ENCODE results near the gene SEC24C. TPM values are rescaled to one million over a fixed set of nuclear protein-coding genes. Genes with fewer than 3 reads are reported as not detected.
"Not testable (repeated sequence)": the region's sequence is repeated elsewhere in the genome, so short reads cannot be mapped to it uniquely, and the experiment has no call there.

Gene SEC24C
- total RNA-seq, 1 donor from 2014 or later, result 36.0 TPM

DNA sequence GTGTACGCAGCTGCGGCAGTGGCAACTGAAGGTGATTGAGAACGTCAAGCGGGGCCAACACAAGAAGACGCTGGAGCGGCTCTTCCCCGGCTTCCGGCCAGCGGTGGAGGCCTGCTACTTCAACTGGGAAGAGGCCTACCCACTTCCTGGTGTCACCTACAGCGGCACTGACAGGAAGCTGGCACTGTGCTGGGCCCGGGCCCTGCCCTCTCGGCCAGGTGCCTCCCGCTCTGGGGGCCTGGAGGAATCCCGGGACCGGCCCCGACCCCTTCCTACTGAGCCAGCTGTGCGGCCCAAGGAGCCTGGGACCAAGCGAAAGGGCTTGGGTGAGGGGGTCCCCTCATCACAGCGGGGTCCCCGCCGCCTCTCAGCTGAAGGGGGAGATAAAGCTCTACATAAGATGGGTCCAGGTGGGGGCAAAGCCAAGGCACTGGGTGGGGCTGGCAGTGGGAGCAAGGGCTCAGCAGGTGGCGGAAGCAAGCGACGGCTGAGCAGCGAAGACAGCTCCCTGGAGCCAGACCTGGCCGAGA is 47.8 kb downstream of the SEC24C start:
- Mint-ChIP-seq H3K36me3 (peaks cover 27% of the 10 kb centered on the region), H3K4me3 (no peak overlapping the region)
- no peaks in the 10 kb centered on the region for H3K36me3 ChIP-seq

GRCh38 chr10:73793456-73793855 is 49.3 kb downstream of the SEC24C start:
- peaks cover 36% of the 10 kb centered on the region for H3K36me3 Mint-ChIP-seq
- H3K9me3 Mint-ChIP-seq, result no peaks in the 10 kb centered on the region
- no peaks in the 10 kb centered on the region for H4K20me1 ChIP-seq (ENCODE audit: low read depth)
- peaks cover under 1% of the 10 kb centered on the region for H3K79me2 ChIP-seq (ENCODE audit: low read depth)
- H3K9me3 ChIP-seq (ENCODE audit: low read depth), result no peaks in the 10 kb centered on the region
- H3K4me3 ChIP-seq, result no peak overlapping the region
- no peaks in the 10 kb centered on the region for H3K36me3 ChIP-seq
- H3K27ac ChIP-seq, result no peak overlapping the region
- H3K9ac ChIP-seq, result no peak overlapping the region
- no peak for DNase-seq (ENCODE audit: low spot score)
- peaks cover 7% of the 10 kb centered on the region for H3K27me3 Mint-ChIP-seq (ENCODE audit: insufficient read depth, low read depth)
- H3K27ac Mint-ChIP-seq, result no peak overlapping the region
- H3K27me3 ChIP-seq, result no peaks in the 10 kb centered on the region
- H2AFZ ChIP-seq (replicated peaks), result no peak overlapping the region
- TF ChIP-seq EZH2 (IDR thresholded peaks at IDR 0.05), result no peak
- TF ChIP-seq CTCF (IDR thresholded peaks at IDR 0.05), result no peak
- no peak for TF ChIP-seq EZH2phosphoT487 (IDR thresholded peaks at IDR 0.05)
- no peak overlapping the region for H3K4me2 ChIP-seq
- H3K4me1 ChIP-seq, result no peaks in the 10 kb centered on the region
- no peaks in the 10 kb centered on the region for H3F3A ChIP-seq (ENCODE audit: low read depth)
- H3K4me3 Mint-ChIP-seq, result no peak overlapping the region
- no peaks in the 10 kb centered on the region for H3K4me1 Mint-ChIP-seq

More for the DNA sequence above, 47.8 kb downstream of the SEC24C start:
- DNase-seq (ENCODE audit: low spot score), result no peak
- H4K20me1 ChIP-seq (ENCODE audit: low read depth), result peaks cover 11% of the 10 kb centered on the region
- no peaks in the 10 kb centered on the region for H3F3A ChIP-seq (ENCODE audit: low read depth)
- TF ChIP-seq EZH2 (IDR thresholded peaks at IDR 0.05) (no peak), EZH2phosphoT487 (IDR thresholded peaks at IDR 0.05) (no peak), CTCF (IDR thresholded peaks at IDR 0.05) (no peak)
- no peak overlapping the region for H3K4me2 ChIP-seq
- Mint-ChIP-seq H3K4me1 (peaks cover 7% of the 10 kb centered on the region), H3K27ac (no peak overlapping the region), H3K27me3 (ENCODE audit: insufficient read depth, low read depth) (peaks cover 3% of the 10 kb centered on the region), H3K9me3 (no peaks in the 10 kb centered on the region)
- H3K4me1 ChIP-seq, result no peaks in the 10 kb centered on the region
- H3K4me3 ChIP-seq, result no peak overlapping the region
- H3K27me3 ChIP-seq, result no peaks in the 10 kb centered on the region
- no peak overlapping the region for H3K9ac ChIP-seq
- no peak overlapping the region for H2AFZ ChIP-seq (replicated peaks)
- no peaks in the 10 kb centered on the region for H3K9me3 ChIP-seq (ENCODE audit: low read depth)
- H3K27ac ChIP-seq, result no peak overlapping the region
- H3K79me2 ChIP-seq (ENCODE audit: low read depth), result peaks cover 14% of the 10 kb centered on the region

DNA sequence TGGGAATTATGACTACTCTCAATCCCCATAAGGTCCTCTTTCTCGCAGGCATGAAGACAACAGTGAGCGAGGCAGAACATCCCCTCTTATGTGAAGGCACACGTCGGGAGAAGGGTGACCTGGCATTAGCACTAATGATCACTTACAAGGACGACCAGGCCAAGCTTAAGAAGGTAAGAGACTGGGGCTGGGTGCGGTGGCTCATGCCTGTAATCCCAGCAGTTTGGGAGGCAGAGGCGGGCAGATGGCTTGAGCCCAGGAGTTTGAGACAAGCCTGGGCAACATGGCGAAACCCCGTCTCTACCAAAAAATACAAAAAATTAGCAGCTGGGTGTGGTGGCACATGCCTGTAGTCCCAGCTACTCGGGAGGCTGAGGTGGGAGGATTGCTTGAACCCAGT is 51.3 kb downstream of the SEC24C start:
- not testable (repeated sequence) for H3K9me3 ChIP-seq (ENCODE audit: low read depth); H4K20me1 ChIP-seq (ENCODE audit: low read depth); H3K4me3 Mint-ChIP-seq; H3K4me1 ChIP-seq; H3K27ac Mint-ChIP-seq; H3F3A ChIP-seq (ENCODE audit: low read depth); DNase-seq (ENCODE audit: low spot score); H3K36me3 ChIP-seq; H3K4me2 ChIP-seq; H3K27me3 Mint-ChIP-seq (ENCODE audit: insufficient read depth, low read depth); H3K4me3 ChIP-seq; H3K4me1 Mint-ChIP-seq; H2AFZ ChIP-seq (replicated peaks); H3K27me3 ChIP-seq; H3K79me2 ChIP-seq (ENCODE audit: low read depth); H3K9ac ChIP-seq; H3K9me3 Mint-ChIP-seq; H3K27ac ChIP-seq
- H3K36me3 Mint-ChIP-seq, result peaks cover 28% of the 10 kb centered on the region

- H3K27me3 Mint-ChIP-seq (ENCODE audit: insufficient read depth, low read depth); H3K4me3 Mint-ChIP-seq; H3K27ac ChIP-seq; H3K4me3 ChIP-seq; H4K20me1 ChIP-seq (ENCODE audit: low read depth); H2AFZ ChIP-seq (replicated peaks); H3K9me3 ChIP-seq (ENCODE audit: low read depth); H3K36me3 ChIP-seq; H3K4me1 Mint-ChIP-seq; H3K9me3 Mint-ChIP-seq; H3K4me2 ChIP-seq; H3K27me3 ChIP-seq; H3K79me2 ChIP-seq (ENCODE audit: low read depth); H3F3A ChIP-seq (ENCODE audit: low read depth); H3K27ac Mint-ChIP-seq; H3K4me1 ChIP-seq; DNase-seq (ENCODE audit: low spot score); H3K9ac ChIP-seq: not testable (repeated sequence)
- H3K36me3 Mint-ChIP-seq, result peaks cover 28% of the 10 kb centered on the region
These were observed 51.9 kb downstream of the SEC24C start for GRCh38 chr10:73796035-73796434.

Measured in neural progenitor cell (in vitro differentiated cells).